Rectal smooth muscle tissue (tissue), 1 donor: ENCODE measurements around the gene GNPTAB.
"Not testable (repeated sequence)": the region's sequence is repeated elsewhere in the genome, so short reads cannot be mapped to it uniquely, and the experiment has no call there.

Experiments used
- H3K27ac ChIP-seq: one replicate; pipeline ENCODE4 v1.7.0; 2013; ENCODE audit warnings: low read depth, low read length, inconsistent platforms
- H3K27me3 ChIP-seq: one replicate; pipeline ENCODE4 v1.7.0; 2013; ENCODE audit warnings: low read length; ENCODE audit not compliant: control insufficient read depth, insufficient read depth
- H3K36me3 ChIP-seq: one replicate; pipeline ENCODE4 v1.7.0; 2013; ENCODE audit warnings: low read length; ENCODE audit not compliant: control insufficient read depth, insufficient read depth
- H3K4me1 ChIP-seq: one replicate; pipeline ENCODE4 v1.7.0; 2013; ENCODE audit warnings: low read length; ENCODE audit not compliant: control insufficient read depth, insufficient read depth
- H3K4me3 ChIP-seq: one replicate; pipeline ENCODE4 v1.7.0; 2013; ENCODE audit warnings: low read length
- H3K9ac ChIP-seq: one replicate; pipeline ENCODE4 v1.7.0; 2013; ENCODE audit warnings: low read length

Gene GNPTAB

GRCh38 chr12:101830367-101831325 lies at the start of gene GNPTAB:
TSS of gene GNPTAB (minus strand) at chr12:101830959. CDS start at chr12:101830675, 284 bp downstream.
- Histone ChIP-seq H3K27ac (peak within 1 kb of the TSS; percentile 16), H3K4me3 (peak within 1 kb of the TSS; percentile 83), H3K36me3 (no peaks in the 10 kb centered on the region), H3K27me3 (no peaks in the 10 kb centered on the region), H3K9ac (peak within 1 kb of the TSS; percentile 74), H3K4me1 (peaks cover 3% of the 10 kb centered on the region)

- peaks cover 4% of the 10 kb centered on the region for H3K4me1 ChIP-seq
Observed at GRCh38 chr12:101878243-101878821, 47.6 kb upstream of the GNPTAB start.

GRCh38 chr12:101877806-101878242 lies 47.1 kb upstream of the GNPTAB start:
- Histone ChIP-seq H3K4me3 (peak overlapping the region; percentile 98), H3K4me1 (peaks cover 4% of the 10 kb centered on the region), H3K27me3 (no peaks in the 10 kb centered on the region), H3K27ac (peak overlapping the region; percentile 95), H3K9ac (peak overlapping the region; percentile 84), H3K36me3 (no peaks in the 10 kb centered on the region)

More at GRCh38 chr12:101878243-101878821, 47.6 kb upstream of the GNPTAB start:
- Histone ChIP-seq H3K27me3 (no peaks in the 10 kb centered on the region), H3K36me3 (no peaks in the 10 kb centered on the region), H3K9ac (peak overlapping the region; percentile 84), H3K27ac (peak overlapping the region; percentile 95), H3K4me3 (peak overlapping the region; percentile 98)

- H3K9ac ChIP-seq, result peak within 1 kb of the TSS; percentile 84
- H3K36me3 ChIP-seq, result no peaks in the 10 kb centered on the region
- peak within 1 kb of the TSS; percentile 95 for H3K27ac ChIP-seq
- peak within 1 kb of the TSS; percentile 98 for H3K4me3 ChIP-seq
- H3K27me3 ChIP-seq, result no peaks in the 10 kb centered on the region
- peaks cover 4% of the 10 kb centered on the region for H3K4me1 ChIP-seq
Observed at GRCh38 chr12:101876861-101877805, 46.4 kb upstream of the GNPTAB start, which contains the start of gene DRAM1. TSS of gene DRAM1 (plus strand) at chr12:101877580. CDS start at chr12:101877790, 210 bp downstream.

- Histone ChIP-seq H3K9ac (no peak overlapping the region), H3K4me3 (peak overlapping the region; percentile 98), H3K27ac (peak overlapping the region; percentile 95), H3K4me1 (peaks cover 4% of the 10 kb centered on the region), H3K36me3 (no peaks in the 10 kb centered on the region), H3K27me3 (no peaks in the 10 kb centered on the region)
Observed at GRCh38 chr12:101876322-101876860, 45.6 kb upstream of the GNPTAB start.

GRCh38 chr12:101875162-101875561 lies 44.4 kb upstream of the GNPTAB start:
- H3K27ac ChIP-seq, result no peak overlapping the region
- H3K4me3 ChIP-seq, result no peak overlapping the region
- H3K27me3 ChIP-seq, result no peaks in the 10 kb centered on the region
- no peak overlapping the region for H3K9ac ChIP-seq
- H3K4me1 ChIP-seq, result peaks cover 4% of the 10 kb centered on the region
- H3K36me3 ChIP-seq, result no peaks in the 10 kb centered on the region

GRCh38 chr12:101870925-101871324 lies 40.2 kb upstream of the GNPTAB start:
- no peaks in the 10 kb centered on the region for H3K4me1 ChIP-seq

GRCh38 chr12:101867619-101868018 lies 36.9 kb upstream of the GNPTAB start:
- H3K36me3 ChIP-seq, H3K4me3 ChIP-seq, H3K4me1 ChIP-seq, H3K9ac ChIP-seq, H3K27ac ChIP-seq, H3K27me3 ChIP-seq: not testable (repeated sequence)

More at GRCh38 chr12:101870925-101871324, 40.2 kb upstream of the GNPTAB start:
- no peaks in the 10 kb centered on the region for H3K27me3 ChIP-seq
- no peak overlapping the region for H3K27ac ChIP-seq
- H3K4me3 ChIP-seq, result no peak overlapping the region
- no peaks in the 10 kb centered on the region for H3K36me3 ChIP-seq
- no peak overlapping the region for H3K9ac ChIP-seq

GRCh38 chr12:101866615-101867373 lies 36.0 kb upstream of the GNPTAB start:
- Histone ChIP-seq H3K27ac (no peak overlapping the region), H3K4me3 (no peak overlapping the region), H3K27me3 (no peaks in the 10 kb centered on the region)

GRCh38 chr12:101863981-101864380 lies 33.2 kb upstream of the GNPTAB start:
- no peak overlapping the region for H3K9ac ChIP-seq
- no peaks in the 10 kb centered on the region for H3K4me1 ChIP-seq
- H3K36me3 ChIP-seq, result no peaks in the 10 kb centered on the region
- H3K4me3 ChIP-seq, result no peak overlapping the region
- H3K27me3 ChIP-seq, result no peaks in the 10 kb centered on the region
- no peak overlapping the region for H3K27ac ChIP-seq

More at GRCh38 chr12:101866615-101867373, 36.0 kb upstream of the GNPTAB start:
- H3K4me1 ChIP-seq, result no peaks in the 10 kb centered on the region
- no peaks in the 10 kb centered on the region for H3K36me3 ChIP-seq
- H3K9ac ChIP-seq, result no peak overlapping the region

- Histone ChIP-seq H3K4me3 (no peak overlapping the region), H3K27me3 (no peaks in the 10 kb centered on the region), H3K36me3 (no peaks in the 10 kb centered on the region), H3K27ac (no peak overlapping the region), H3K9ac (no peak overlapping the region), H3K4me1 (no peaks in the 10 kb centered on the region)
Observed at GRCh38 chr12:101862245-101862644, 31.5 kb upstream of the GNPTAB start.
